ENCODE results near the gene PSMG2. TPM values are rescaled to one million over a fixed set of nuclear protein-coding genes. Genes with fewer than 3 reads are reported as not detected.
A peak's percentile ranks its signal among the peaks of the same experiment; 100 is the strongest.

PSMG2 gene
- total and polyA plus RNA-seq, 9 of the 15 experiments (the other 6 are each of a cell fraction or from before 2014, with no cell fraction given) = 59.9 to 271 (median 111) TPM

DNA sequence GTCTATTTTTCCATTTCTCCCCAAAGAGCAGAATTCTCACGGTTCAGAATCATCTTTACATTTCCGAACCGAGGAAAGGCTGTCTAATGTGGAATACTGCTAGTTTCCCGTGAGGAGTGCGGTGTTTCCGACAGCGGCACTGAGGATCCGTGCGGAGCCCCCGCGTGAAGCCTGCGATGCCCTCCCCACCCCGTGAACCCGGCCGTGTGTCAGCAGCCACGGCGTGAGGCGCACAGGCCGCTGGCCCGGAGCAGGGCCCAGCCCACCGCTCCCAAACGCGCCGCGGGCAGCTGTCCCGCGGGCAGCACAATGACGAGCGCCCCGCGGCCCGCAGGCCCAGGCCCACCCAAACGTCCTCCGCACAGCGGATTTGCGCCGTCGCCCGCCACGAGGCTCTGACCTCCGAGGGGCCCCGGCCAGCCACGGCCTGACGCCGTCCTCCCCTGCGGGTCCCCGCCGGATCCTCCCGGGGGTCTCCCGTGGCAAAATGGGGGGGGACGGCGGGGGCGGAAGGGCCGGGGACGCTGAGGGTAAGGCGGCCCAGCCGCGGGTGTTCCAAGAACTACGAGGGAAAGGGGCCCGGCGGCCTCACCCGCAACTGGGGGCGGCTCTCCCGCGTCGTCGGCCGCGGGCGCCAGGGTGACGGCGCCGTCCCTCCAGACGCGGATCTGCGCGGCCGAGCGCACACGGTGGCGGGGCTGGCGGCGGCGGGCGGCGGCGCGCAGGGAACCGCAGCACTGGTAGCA is 45.7 kb upstream of the PSMG2 start (continued):
- TF ChIP-seq, protein P1, sequence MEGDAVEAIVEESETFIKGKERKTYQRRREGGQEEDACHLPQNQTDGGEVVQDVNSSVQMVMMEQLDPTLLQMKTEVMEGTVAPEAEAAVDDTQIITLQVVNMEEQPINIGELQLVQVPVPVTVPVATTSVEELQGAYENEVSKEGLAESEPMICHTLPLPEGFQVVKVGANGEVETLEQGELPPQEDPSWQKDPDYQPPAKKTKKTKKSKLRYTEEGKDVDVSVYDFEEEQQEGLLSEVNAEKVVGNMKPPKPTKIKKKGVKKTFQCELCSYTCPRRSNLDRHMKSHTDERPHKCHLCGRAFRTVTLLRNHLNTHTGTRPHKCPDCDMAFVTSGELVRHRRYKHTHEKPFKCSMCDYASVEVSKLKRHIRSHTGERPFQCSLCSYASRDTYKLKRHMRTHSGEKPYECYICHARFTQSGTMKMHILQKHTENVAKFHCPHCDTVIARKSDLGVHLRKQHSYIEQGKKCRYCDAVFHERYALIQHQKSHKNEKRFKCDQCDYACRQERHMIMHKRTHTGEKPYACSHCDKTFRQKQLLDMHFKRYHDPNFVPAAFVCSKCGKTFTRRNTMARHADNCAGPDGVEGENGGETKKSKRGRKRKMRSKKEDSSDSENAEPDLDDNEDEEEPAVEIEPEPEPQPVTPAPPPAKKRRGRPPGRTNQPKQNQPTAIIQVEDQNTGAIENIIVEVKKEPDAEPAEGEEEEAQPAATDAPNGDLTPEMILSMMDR (IDR thresholded peaks at IDR 0.05 in 2 of 3, conservative IDR thresholded peaks at IDR 0.05 in 1 of 3; ENCODE audit: insufficient read depth in 2 of 3, low read depth in 1 of 3, low read length in 3 of 3) = no peak
- TF ChIP-seq, protein P2, sequence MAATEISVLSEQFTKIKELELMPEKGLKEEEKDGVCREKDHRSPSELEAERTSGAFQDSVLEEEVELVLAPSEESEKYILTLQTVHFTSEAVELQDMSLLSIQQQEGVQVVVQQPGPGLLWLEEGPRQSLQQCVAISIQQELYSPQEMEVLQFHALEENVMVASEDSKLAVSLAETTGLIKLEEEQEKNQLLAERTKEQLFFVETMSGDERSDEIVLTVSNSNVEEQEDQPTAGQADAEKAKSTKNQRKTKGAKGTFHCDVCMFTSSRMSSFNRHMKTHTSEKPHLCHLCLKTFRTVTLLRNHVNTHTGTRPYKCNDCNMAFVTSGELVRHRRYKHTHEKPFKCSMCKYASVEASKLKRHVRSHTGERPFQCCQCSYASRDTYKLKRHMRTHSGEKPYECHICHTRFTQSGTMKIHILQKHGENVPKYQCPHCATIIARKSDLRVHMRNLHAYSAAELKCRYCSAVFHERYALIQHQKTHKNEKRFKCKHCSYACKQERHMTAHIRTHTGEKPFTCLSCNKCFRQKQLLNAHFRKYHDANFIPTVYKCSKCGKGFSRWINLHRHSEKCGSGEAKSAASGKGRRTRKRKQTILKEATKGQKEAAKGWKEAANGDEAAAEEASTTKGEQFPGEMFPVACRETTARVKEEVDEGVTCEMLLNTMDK (IDR thresholded peaks at IDR 0.05; ENCODE audit: borderline replicate concordance, insufficient read depth, low read depth, low read length, poor library complexity, severe bottlenecking) = no peak
- TF ChIP-seq, protein P3, sequence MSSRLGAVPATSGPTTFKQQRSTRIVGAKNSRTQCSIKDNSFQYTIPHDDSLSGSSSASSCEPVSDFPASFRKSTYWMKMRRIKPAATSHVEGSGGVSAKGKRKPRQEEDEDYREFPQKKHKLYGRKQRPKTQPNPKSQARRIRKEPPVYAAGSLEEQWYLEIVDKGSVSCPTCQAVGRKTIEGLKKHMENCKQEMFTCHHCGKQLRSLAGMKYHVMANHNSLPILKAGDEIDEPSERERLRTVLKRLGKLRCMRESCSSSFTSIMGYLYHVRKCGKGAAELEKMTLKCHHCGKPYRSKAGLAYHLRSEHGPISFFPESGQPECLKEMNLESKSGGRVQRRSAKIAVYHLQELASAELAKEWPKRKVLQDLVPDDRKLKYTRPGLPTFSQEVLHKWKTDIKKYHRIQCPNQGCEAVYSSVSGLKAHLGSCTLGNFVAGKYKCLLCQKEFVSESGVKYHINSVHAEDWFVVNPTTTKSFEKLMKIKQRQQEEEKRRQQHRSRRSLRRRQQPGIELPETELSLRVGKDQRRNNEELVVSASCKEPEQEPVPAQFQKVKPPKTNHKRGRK (tag; IDR thresholded peaks at IDR 0.05) = no peak
- TF ChIP-seq, protein P4, sequence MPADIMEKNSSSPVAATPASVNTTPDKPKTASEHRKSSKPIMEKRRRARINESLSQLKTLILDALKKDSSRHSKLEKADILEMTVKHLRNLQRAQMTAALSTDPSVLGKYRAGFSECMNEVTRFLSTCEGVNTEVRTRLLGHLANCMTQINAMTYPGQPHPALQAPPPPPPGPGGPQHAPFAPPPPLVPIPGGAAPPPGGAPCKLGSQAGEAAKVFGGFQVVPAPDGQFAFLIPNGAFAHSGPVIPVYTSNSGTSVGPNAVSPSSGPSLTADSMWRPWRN (IDR thresholded peaks at IDR 0.05; ENCODE audit: low read depth) = no peak
- no peak for TF ChIP-seq MEIS2 (IDR thresholded peaks at IDR 0.05; ENCODE audit: partially characterized antibody)
- no peak for TF ChIP-seq ARID2 (IDR thresholded peaks at IDR 0.05)
- TF ChIP-seq ZNF354B (CRISPR knock-in tag; IDR thresholded peaks at IDR 0.05) = no peak
- no peak for TF ChIP-seq MEF2A (IDR thresholded peaks at IDR 0.05; ENCODE audit: control insufficient read depth, low read depth, low read length)
- TF ChIP-seq KHSRP (IDR thresholded peaks at IDR 0.05) = no peak
- TF ChIP-seq, protein P5, sequence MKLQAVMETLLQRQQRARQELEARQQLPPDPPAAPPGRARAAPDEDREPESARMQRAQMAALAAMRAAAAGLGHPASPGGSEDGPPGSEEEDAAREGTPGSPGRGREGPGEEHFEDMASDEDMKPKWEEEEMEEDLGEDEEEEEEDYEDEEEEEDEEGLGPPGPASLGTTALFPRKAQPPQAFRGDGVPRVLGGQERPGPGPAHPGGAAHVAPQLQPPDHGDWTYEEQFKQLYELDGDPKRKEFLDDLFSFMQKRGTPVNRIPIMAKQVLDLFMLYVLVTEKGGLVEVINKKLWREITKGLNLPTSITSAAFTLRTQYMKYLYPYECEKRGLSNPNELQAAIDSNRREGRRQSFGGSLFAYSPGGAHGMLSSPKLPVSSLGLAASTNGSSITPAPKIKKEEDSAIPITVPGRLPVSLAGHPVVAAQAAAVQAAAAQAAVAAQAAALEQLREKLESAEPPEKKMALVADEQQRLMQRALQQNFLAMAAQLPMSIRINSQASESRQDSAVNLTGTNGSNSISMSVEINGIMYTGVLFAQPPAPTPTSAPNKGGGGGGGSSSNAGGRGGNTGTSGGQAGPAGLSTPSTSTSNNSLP (IDR thresholded peaks at IDR 0.05; ENCODE audit: borderline replicate concordance, low read depth, low read length) = no peak
- TF ChIP-seq, protein P6, sequence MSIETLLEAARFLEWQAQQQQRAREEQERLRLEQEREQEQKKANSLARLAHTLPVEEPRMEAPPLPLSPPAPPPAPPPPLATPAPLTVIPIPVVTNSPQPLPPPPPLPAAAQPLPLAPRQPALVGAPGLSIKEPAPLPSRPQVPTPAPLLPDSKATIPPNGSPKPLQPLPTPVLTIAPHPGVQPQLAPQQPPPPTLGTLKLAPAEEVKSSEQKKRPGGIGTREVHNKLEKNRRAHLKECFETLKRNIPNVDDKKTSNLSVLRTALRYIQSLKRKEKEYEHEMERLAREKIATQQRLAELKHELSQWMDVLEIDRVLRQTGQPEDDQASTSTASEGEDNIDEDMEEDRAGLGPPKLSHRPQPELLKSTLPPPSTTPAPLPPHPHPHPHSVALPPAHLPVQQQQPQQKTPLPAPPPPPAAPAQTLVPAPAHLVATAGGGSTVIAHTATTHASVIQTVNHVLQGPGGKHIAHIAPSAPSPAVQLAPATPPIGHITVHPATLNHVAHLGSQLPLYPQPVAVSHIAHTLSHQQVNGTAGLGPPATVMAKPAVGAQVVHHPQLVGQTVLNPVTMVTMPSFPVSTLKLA (conservative IDR thresholded peaks at IDR 0.05) = peak in 1 of 2 experiments; percentile 49; a peak in 1 of 4 replicates
- TF ChIP-seq PCBP1 (IDR thresholded peaks at IDR 0.05; ENCODE audit: low read depth, low read length, poor library complexity, severe bottlenecking) = no peak
- TF ChIP-seq EWSR1 (IDR thresholded peaks at IDR 0.05; ENCODE audit: borderline replicate concordance, low read depth, partially characterized antibody) = no peak
- no peak for TF ChIP-seq TAF15 (IDR thresholded peaks at IDR 0.05; ENCODE audit: low read depth, low read length)
- no peak for TF ChIP-seq EP400 (IDR thresholded peaks at IDR 0.05)
- TF ChIP-seq ZNF316 (IDR thresholded peaks at IDR 0.05) = no peak
- no peak for TF ChIP-seq NUFIP1 (IDR thresholded peaks at IDR 0.05; ENCODE audit: partially characterized antibody)

Data from K562 (cell line).